Measurements from ENCODE around the gene FER. TPM values are rescaled to one million over a fixed set of nuclear protein-coding genes. Genes with fewer than 3 reads are reported as not detected.

The FER gene
- total and polyA plus RNA-seq, 9 of the 15 experiments (the other 6 are each of a cell fraction or from before 2014, with no cell fraction given): 6.7 to 18.2 (median 8.9) TPM

- Histone ChIP-seq H4K20me1 (replicated peaks; ENCODE audit: control insufficient read depth, insufficient read depth, low read length) (no peaks in the 10 kb centered on the region), H3K79me2 (ENCODE audit: control insufficient read depth, insufficient read depth, low read length) (no peaks in the 10 kb centered on the region), H3K4me1 (replicated peaks in 1 of 2; ENCODE audit: control insufficient read depth in 2 of 2, insufficient read depth in 2 of 2, low read length in 2 of 2) (no peaks in the 10 kb centered on the region), H3K36me3 (ENCODE audit: control insufficient read depth, insufficient read depth, low read length) (no peaks in the 10 kb centered on the region), H3K4me2 (ENCODE audit: insufficient read depth, low read length) (no peak overlapping the region), H3K9me3 (replicated peaks; ENCODE audit: control insufficient read depth, insufficient read depth, low read depth, low read length) (no peaks in the 10 kb centered on the region), H3K27ac (ENCODE audit: extremely low read depth, low read depth, low read length) (no peak overlapping the region), H3K27me3 (ENCODE audit: control insufficient read depth in 2 of 2, insufficient read depth in 2 of 2, low read length in 2 of 2) (no peaks in the 10 kb centered on the region), H3K9me1 (ENCODE audit: control insufficient read depth, insufficient read depth, low read length) (no peaks in the 10 kb centered on the region), H2AFZ (ENCODE audit: low read depth, low read length) (no peak overlapping the region), H3K4me3 (no peak overlapping the region), H3K9ac (ENCODE audit: insufficient read depth in 1 of 2, low read depth in 2 of 2, low read length in 2 of 2) (no peak overlapping the region)
- FAIRE-seq: no peak
- ATAC-seq: no peak
- DNase-seq (ENCODE audit: extremely low read depth in 1 of 4, low spot score in 3 of 4): no peak
- BruUV-seq (replicated peaks): no TSS peak
- POLR2A ChIA-PET: no interaction called here
- no peak for TF ChIP-seq ZNF445 (CRISPR knock-in tag; IDR thresholded peaks at IDR 0.05; ENCODE audit: low read depth)
- TF ChIP-seq HMBOX1 (IDR thresholded peaks at IDR 0.05): no peak
- TF ChIP-seq ZNF668 (CRISPR knock-in tag; IDR thresholded peaks at IDR 0.05): no peak
- no peak for TF ChIP-seq MECOM (CRISPR knock-in tag; IDR thresholded peaks at IDR 0.05)
- TF ChIP-seq HMGN3 (IDR thresholded peaks at IDR 0.05; ENCODE audit: borderline replicate concordance, extremely low read depth, insufficient read length, low read depth, low read length): no peak
- no peak for TF ChIP-seq SAFB (IDR thresholded peaks at IDR 0.05; ENCODE audit: borderline replicate concordance, low read depth, low read length)
- no peak for TF ChIP-seq BHLHE40 (IDR thresholded peaks at IDR 0.05; ENCODE audit: low read length)
- intact Hi-C loops (cut with micrococcal nuclease): no loop called here
- CTCF ChIA-PET (ENCODE audit: low intra/inter-chr PET ratio): no interaction called here
- WGBS (ENCODE audit: insufficient coverage, low coverage, missing lambda C conversion rate): 53% methylated on average over 2 of the region's 2 CpGs
- in situ Hi-C loops (cut with MboI): no loop called here
Observed at GRCh38 chr5:109045710-109046109, 298.0 kb downstream of the FER start.
